Measurements from ENCODE around the gene TOMM34.
A peak's percentile ranks its signal among the peaks of the same experiment; 100 is the strongest.

Gene TOMM34, protein sequence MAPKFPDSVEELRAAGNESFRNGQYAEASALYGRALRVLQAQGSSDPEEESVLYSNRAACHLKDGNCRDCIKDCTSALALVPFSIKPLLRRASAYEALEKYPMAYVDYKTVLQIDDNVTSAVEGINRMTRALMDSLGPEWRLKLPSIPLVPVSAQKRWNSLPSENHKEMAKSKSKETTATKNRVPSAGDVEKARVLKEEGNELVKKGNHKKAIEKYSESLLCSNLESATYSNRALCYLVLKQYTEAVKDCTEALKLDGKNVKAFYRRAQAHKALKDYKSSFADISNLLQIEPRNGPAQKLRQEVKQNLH

DNA sequence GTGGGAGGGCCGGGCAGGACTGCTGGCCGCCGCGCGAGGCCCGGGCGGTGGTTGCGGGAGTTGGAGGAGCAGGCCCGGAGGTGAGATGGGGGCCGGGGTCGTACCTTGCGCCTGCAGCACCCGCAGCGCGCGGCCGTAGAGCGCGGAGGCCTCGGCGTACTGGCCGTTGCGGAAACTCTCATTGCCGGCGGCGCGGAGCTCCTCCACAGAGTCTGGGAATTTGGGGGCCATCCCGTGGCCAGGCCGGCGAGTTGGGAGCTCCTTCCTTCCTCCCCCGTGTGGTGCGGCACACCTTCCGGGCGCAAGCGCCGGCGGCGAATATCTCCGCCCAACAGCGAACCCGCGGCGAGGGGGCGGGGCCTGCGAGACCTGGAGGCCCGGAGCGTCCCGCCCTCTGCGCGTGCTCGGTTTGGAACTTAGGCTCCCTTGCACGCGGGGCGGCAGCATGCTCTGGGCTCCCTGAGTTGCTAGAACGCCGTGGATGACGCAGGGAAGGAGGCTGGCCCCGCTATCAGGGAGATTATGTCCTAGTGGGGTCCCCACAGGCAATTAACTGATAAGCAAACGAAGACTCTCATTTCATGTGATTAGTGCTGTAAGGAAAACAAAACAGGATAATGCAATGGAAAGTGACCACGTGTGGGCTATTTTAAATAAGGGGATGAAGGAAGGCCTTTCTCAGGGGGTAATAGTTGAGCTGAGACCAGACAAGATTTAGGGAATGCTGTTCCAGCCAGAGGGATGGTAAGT lies at the start of gene TOMM34:
Gene TOMM34 (minus strand): TSS at position 295 of the 750 bp plus-strand sequence. CDS start 64 bp downstream, at position 231.
- DNase-seq, result peak; percentile 93

DNA sequence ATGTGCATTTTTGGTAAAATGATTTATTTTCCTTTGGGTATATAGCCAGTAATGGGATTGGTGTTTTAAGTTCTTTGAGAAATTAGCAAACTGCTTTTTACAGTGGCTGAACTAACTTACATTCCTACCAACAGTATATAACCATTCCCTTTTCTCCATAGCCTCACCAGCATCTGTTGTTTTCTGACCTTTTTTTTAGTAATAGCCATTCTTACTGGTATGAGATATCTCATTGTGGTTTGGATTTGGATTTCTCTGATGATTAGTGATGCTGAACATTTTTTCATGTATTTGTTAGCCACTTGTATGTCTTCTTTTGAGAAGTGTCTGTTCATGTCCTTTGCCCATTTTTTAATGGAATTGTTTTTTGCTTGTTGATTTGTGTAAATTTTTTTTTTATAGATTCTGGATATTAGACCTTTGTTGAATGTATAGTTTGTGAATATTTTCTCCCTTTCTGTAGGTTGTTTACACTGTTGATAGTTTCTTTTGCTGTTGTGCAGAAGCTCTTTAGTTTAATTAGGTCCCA lies 48.4 kb upstream of the TOMM34 start:
- no peak for DNase-seq

DNA sequence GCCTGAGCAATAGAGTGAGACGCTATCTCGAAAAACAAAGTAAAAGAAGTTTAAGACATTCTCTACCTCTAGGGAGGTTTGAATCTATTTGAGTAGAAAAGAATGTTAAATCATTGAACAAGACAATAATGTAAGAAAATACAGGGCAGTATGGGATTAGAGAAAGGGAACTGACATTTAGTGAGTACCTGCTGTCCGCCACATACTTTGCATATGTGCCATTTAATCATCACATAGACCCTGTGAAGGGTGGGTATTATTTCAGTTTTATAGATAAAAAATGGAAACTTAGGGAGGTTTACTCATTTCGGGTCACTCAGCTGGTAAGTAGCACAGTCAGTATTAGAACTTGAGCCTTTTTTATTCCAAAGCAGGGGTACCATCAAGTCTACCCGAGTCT lies 37.5 kb upstream of the TOMM34 start:
- DNase-seq, result no peak

DNA sequence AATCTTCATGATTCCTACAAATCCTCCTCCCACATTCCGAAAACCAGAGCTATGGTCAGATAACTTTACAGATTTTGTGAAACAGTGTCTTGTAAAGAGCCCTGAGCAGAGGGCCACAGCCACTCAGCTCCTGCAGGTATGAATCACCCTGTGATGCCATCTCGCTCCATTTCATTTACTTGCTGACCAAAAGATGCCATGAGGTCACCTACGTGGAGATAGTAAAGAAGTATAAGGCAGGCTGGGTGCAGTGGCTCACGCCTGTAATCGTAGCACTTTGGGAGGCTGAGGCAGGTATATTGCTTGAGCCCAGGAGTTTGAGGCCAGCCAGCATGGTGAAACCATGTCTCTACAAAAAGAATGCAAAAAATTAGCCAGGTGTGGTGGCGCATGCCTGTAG lies 37.0 kb upstream of the TOMM34 start:
- no peak for DNase-seq

DNA sequence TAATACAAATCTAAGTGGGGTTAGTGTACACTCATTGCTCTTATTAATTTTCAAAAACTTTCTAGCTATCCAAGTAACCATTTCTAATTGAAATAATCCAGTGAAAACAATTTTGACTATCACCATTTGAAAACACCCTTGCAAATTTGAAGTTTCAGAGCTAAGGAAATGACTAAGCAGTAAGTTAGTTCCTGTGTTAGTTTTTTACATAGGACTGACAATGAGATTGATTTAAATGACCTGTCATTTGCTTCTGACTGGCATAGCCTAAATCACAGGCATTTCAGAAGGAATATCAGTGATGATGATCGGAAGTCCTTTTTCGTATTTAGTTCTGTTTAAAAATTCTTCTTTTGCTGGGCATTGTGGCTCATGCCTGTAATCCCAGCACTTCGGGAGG lies 33.1 kb upstream of the TOMM34 start:
- DNase-seq, result no peak

DNA sequence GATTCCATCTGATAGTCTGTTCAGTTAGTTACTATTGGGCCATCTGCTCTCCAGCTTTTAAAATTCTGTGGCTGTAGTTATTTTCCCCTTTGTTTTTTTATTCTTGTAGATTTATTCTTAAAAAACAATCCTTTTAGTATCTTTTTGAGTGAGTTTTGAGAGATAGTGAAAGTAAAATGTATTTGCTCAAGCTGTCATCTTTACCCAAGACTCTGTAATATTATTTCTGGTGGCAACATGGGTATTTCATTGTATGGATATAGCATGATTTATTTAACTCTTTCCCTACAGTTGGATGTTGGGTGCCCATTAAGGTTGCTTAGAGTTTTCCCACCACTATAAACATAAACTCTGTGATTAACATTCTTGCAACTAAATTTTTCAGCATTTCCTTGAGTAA lies 30.8 kb upstream of the TOMM34 start:
- no peak for DNase-seq

DNA sequence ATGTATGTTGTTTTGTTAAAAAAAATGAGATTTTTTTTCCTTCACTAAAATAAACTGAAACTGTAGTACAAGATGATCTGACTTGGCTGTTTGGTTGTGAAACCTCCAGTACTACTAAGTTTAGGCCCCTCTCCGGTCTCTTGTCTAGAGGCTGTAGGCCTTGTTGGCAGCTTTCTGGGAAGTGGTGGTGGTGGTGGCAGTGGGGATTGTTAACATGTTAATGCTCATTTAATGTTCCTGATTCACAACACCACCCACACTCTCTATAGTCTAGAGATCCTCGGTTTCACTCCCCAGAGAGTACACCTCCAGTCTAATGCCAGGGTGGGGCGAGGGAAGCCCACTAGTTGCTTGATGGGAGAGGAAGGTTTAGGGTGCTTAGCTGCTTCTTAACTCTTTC lies 30.2 kb upstream of the TOMM34 start:
- DNase-seq, result no peak

DNA sequence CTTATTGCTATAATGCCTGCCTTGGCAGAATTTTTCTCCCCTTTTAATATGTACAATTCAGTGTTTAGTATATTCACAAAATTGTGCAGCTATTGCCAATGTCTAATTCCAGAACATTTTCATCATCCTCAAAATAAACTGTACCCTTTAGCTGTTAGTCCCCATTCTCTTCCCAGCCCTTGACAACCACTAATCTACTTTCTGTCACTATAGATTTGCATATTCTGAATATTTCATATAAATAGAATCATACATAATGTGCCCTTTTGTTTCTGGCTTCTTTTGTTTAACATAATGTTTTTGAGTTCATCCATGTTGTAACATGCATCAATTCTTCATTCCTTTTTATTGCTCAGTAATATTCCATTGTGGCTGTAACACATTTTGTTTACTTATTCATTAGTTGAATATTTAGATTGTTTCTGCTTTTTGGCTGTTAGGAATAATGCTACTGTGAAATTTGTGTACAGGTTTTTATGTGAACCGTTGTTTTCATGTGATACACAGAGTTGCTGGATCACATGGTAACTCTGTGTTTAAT lies 28.5 kb upstream of the TOMM34 start:
- no peak for DNase-seq

DNA sequence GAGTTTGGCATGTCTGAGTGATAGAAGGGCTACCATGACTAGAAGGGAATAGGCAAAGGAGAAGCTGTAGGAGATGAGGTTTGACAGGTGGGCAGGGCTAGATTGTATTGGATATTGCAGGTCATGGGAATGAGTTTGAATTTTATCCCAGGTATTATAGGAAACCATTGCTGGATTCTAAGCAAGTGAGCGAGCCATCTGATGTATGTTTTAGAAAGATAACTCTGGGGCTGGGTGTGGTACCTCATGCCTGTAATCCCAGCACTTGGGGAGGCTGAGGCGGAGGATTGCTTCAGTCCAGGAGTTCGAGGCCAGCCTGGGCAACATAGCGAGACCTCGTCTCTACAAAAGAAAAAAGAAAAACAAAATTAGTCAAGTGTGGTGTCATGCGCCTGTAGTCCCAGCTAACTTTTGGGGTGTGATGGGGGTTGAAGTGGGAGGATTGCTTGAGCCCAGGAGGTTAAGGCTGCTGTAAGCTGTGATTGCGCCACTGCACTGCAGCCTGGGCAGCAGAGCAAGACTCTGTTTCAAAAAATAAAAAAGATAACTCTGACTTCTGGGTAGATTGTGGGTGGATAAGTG lies 23.0 kb upstream of the TOMM34 start:
- no peak for DNase-seq

DNA sequence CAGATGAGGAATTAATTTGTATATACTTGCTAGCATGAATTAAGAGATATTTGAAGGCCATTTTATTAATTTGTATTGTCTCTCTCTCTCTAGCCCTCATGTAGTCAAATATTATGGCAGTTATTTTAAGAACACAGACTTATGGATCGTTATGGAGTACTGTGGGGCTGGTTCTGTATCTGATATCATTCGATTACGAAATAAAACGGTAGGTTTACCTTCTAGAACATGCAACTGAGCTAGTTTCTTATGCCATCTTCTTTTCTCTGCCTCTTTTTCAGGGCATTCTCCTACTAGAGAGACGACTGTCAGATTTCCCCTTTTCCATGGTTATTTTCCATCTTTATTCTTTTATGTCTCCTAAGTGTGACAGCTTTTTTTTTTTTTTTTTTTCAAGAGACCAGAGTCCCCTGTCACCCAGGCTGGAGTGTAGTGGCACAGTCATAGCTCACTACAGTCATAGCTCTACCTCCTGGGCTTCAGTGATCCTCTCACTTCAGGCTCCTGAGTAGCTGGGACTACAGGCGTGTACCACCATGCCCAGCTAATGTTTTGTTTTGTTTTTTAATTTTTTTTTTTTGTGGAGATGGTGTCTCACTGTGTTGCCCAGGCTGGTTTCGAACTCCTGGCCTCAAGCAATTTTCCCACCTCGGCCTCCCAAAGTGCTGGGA lies 21.7 kb upstream of the TOMM34 start:
- DNase-seq, result no peak

DNA sequence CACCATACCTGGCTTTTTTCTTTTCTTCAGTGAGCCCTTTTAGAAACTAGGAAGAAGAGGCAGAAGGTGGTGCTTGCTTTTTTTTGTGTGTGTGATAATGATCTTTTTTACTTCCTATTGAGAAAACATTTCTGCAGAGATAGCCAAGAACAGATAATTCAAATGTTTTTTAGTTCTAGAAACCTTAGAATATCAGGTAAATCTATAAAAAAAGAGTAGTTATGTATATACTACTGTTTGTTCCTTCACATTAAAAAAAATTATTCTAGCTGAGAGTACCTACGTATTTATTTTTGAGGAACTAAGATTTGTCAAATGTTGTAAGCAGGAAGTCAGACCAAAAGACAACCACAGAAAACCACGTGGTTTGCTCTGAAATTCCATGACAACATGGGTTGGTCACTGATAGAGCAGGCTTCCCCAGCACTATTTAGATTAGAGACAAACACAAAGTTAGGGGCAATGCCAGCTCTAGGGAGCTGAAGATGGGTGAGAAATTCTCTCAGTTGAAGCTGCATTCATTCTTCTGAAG lies 19.0 kb upstream of the TOMM34 start:
- peak; percentile 63 for DNase-seq

DNA sequence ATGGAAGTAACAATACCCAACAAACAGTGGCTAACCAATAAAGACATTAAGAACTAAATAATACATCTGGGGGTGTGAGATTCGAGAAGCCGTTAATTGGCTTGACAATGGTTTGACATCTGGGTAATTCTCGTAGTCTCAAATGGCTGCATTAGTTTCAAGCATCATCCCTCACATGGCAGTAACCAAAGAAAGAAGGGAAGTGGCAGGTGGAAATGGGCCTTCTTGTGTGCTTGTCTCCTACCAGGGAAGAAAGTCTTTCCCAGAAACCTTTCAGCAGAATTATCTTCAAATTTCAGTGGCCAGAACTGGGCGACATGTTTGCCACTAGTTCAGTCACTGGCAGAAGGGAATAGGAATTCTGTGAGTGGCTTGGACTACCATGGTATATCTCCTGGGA lies 16.5 kb upstream of the TOMM34 start:
- DNase-seq, result no peak

DNA sequence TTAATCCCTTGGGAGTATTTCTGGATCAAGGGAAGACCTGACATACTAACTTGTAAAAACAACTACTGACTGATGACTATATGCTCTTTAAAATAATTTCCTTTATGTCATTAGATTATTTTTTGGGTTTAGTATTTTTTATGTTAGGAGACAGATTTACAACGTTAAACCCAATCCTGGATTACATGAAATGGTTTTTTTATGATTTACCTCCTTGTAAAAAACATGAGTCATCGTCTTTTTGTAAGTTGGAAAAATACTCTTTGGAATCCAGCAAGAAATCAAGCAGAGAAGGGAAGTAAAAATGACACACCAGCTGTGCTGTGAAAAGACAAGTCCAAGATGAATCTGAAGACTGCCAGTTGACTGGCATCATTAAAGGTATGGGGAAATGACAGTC lies 12.9 kb upstream of the TOMM34 start:
- no peak for DNase-seq

DNA sequence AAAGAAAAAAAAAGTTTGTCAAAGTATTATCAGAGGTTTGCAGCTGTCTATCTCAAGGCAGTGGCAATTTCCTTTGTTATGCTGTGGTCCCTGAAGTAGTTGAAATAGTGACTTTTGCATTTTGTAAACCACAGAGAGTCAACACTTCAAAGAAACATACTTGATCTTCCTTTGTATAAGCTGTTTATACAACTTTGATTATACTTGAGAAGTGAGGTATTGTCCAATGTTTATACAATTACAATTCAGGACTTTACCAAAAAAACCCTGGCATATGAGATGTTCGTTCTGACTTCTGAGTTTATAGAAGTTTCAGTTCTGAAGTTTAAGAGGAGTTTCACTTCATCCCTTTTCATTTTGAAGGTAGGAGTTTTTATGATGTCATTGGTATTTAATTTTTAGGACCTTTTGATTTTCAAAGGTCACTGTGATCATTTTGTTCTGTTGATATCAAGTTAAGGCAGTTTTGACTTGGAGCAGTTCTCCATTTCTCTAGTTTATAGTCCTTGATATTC lies 10.1 kb upstream of the TOMM34 start:
- no peak for DNase-seq

DNA sequence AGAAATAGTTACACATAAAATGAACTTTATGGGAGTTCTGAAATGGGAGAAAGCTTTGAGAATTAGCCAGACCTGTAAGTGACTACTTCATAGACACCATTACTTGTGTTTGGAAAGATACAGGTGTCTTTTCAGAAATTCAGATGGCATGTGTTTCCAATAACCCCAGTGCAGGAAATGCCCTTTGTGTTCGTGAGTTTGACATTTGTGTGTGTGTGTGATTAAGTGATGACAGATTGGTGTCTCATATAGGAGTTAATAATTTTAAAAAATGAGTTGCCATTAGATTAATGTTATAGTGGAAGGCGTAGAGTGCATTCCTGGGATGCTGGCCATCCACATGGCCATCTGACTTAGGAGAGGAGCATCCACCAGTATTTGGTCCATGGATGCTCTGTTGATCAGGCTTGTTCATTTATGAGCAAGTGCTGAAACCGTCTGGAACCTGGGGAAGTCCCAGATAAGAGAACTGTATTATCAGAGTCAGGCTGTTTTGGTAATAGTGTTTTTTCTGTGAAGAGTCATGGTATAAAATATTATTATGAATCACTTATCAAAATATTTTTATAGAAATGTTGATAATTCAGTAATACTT lies 9.2 kb upstream of the TOMM34 start:
- DNase-seq, result no peak

DNA sequence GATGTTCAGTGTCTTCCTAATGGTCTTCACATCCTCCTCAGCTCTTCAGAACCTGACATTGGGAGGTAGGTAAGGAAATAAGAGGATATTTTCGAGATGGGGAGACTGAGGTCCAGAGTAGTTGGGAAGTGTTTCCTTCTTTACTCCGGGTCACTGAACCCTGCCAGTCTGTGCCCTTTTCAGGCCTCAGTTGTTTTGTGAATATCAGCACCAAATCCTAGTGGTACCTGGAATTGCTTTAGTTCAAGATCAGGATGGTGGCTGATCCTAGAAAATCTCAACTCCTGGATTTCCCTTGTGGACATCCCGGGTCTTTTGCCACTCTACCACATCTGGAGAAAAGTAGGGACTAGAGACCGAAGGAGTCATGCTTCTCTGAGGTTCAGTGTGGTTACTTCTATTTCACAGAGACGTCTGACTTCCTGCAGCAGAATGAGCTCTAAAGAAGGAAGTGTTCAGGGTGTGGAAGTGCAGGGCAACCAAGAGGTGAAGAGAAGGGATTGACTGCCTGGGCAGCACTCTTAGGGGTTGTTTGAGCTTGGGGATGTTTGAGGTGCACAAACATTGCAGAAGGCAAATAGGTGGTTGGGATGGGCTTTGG lies 7.1 kb upstream of the TOMM34 start:
- DNase-seq, result no peak

DNA sequence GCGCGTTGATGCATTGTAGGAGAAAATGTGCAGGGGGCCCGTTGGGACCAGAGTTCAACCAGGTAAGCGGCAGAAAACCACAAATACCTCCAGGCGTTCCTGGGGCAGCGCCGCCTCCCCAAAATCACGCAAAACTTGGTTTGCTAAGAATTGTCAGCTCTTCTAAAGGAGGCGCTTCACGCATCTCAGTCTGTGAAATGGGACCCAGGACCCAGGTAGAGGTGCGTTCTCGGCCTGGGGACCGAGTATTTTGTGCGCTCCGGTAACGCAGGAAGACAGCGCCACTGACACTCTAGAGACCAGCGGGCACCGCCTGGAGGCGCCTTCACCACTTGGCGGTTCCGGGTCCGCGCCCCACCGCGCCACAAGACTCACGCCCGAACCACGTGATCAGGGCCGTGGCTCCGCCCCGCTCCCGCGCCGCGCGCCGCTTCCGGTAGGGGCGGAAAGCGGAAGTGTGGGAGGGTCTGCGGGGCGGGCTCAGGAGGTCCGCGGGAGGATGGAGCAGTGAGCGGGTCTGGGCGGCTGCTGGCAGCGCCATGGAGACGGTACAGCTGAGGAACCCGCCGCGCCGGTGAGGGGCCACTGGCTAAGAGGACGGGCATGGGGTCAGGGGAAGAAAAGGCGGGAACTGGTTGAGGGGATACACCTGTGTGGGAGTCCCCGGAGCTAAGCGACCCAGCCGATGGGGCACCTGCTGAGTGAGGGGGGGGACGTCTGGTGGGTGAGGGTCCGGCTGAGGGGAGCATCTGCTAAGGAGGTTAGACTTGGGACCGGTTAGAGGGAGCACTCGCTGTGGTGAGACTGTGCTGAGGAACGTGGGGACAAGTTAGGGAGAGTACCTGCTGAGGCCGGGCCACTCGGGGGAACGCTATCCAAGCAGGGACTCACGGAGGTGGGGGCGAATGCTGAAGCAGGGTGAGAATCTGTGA lies 6.1 kb upstream of the TOMM34 start, which contains the start of gene STK4:
Gene STK4 (plus strand): TSS at position 483 of the 932 bp plus-strand sequence. CDS start 57 bp downstream, at position 540.
- DNase-seq, result peak; percentile 92

DNA sequence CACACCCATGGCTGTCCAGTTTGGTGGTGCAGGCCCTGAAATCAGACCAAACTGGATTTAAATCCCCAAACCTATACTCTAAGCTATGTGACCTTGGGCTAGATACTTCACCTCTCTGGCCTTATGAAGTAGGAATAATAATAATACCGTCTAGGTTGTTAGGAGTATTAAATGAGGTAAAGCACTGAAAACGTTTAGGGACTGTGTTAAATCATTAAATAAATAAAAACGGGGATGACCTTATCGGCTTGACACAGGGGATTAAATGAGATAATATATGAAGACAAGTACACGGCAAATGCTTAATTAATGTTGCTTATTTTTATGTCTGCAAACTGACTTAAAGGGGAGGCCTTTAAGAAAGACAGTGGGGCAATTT lies 5.4 kb upstream of the TOMM34 start:
- DNase-seq, result no peak

DNA sequence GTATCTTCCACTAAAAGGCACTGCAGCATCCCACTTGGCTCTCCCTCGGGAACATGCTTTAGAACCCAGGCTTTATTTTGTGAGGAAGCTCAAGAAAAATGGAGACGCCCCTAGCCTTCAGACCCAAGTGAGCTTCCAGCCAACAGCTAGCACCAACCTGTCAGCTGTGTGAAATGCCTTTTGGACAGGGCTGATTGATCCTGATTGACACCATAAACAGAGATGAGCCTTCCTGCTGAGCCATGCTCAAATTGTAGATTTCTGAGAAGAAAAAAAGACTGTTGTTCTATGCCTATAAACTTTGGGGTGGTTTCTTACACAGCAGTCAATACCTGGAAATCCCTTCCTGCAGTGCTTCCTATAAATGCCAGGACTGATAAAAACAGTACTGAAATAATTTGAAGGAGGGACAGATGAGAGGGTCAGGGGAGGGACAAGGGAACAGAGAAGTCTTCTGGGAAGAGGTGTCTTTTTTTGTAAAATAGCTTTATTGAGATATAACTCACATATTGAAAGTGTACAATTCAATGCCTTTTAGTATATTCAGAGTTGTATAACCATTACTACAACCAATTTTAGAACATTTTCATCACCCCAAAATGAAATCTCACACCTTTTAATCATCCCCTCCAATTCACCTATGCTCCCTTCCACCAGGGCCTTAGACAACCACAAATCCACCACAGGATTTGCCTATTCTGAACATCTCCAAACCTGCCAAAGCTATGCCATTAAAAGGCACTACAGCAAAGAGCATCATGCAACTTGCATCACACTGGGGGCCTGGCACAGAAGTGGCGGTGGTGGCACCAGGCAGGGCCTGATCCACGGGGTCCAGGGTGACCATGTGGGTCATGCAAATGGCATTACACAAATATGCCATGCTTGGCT lies 3.4 kb upstream of the TOMM34 start:
- no peak for DNase-seq

All from activated T-cell treated with anti-CD3 and anti-CD28 coated beads for 4 hours (primary cell).